Breast epithelium (tissue), 4 donors: ENCODE results near the gene WLS. TPM values are rescaled to one million over a fixed set of nuclear protein-coding genes. Genes with fewer than 3 reads are reported as not detected.

Experiments
- DNase-seq, 2 donors: peaks; one replicate each; pipeline ENCODE4 v3.0.0-alpha.2; 2019; ENCODE audit warnings: low spot score in 2 of 2
- H3K27ac ChIP-seq, 2 donors: fragments of 200-600 bp; sonication (generic) in 1 of 2; one replicate each; pipeline ENCODE4 v1.5.1; 2016 to 2019; ENCODE audit warnings: mild to moderate bottlenecking in 1 of 2
- H3K27me3 ChIP-seq, 2 donors: fragments of 200-600 bp; sonication (generic) in 1 of 2; one replicate each; pipeline versions ENCODE4 v1.5.1 to v1.6.0; 2017 to 2019; ENCODE audit warnings: control low read depth in 1 of 2, mild to moderate bottlenecking in 1 of 2
- H3K36me3 ChIP-seq: fragments of 200-600 bp; one replicate; pipeline ENCODE4 v1.5.1; 2019
- H3K4me1 ChIP-seq, 2 donors: fragments of 200-600 bp; sonication (generic); one replicate each; pipeline ENCODE4 v1.5.1; 2016 to 2019; ENCODE audit warnings: control low read depth in 1 of 2
- H3K4me3 ChIP-seq, 3 donors: fragments of 200-600 bp; sonication (generic); 1 replicate in 2 of 3; 2 replicates in 1 of 3; pipeline ENCODE4 v1.5.1; 2016 to 2019; ENCODE audit warnings: mild to moderate bottlenecking in 3 of 3, moderate library complexity in 2 of 3
- H3K9me3 ChIP-seq, 2 donors: fragments of 200-600 bp; sonication (generic) in 1 of 2; one replicate each; pipeline ENCODE4 v1.5.1; 2016 to 2019; ENCODE audit warnings: control low read depth in 1 of 2
- CTCF ChIP-seq, 3 donors: fragments of 450-650 bp; IDR thresholded peaks; one replicate each; pipeline ENCODE4 v1.5.1; 2016 to 2017; ENCODE audit warnings: antibody characterized with exemption in 3 of 3, mild to moderate bottlenecking in 3 of 3, moderate library complexity in 3 of 3
- POLR2A ChIP-seq: fragments of 450-650 bp; IDR thresholded peaks from one replicate; pipeline ENCODE4 v1.6.1; 2016; ENCODE audit warnings: antibody characterized with exemption, mild to moderate bottlenecking, moderate library complexity
- POLR2AphosphoS5 ChIP-seq, 3 donors: sonication (generic); formaldehyde crosslinking; IDR thresholded peaks; one replicate each; pipeline ENCODE4 v1.6.1; 2017; ENCODE audit warnings: antibody characterized with exemption in 3 of 3
- intact Hi-C: fragments of 100-400 bp; cut with DNase I; formaldehyde crosslinking; loops from one replicate; pipeline ENCODE4 v1.15.1; 2023; ENCODE audit warnings: low total_unique reads
- total RNA-seq, 3 donors: library from RNA; depleted of rRNA; stranded (reverse); fragments of >200 nt; gene quantifications; one replicate each; pipeline ENCODE4 v1.1.0, GENCODE V29; 2016

WLS gene
- total RNA-seq, 3 donors from 2014 or later = 61.9 to 76.3 (median 62.8) TPM

- Histone ChIP-seq H3K27ac (no peak overlapping the region), H3K36me3 (no peaks in the 10 kb centered on the region)
- intact Hi-C loops = no loop called here
These were observed 104.2 kb downstream of the WLS start for GRCh38 chr1:68128157-68128556.

GRCh38 chr1:68121536-68121935 is 110.8 kb downstream of the WLS start:
- H3K27ac ChIP-seq = peak overlapping the region; percentile 30 to 70
- DNase-seq = no peak
- intact Hi-C loops = no loop called here
- H3K4me3 ChIP-seq = no peak overlapping the region
- no peak for TF ChIP-seq POLR2AphosphoS5 (IDR thresholded peaks at IDR 0.05)
- H3K36me3 ChIP-seq = no peaks in the 10 kb centered on the region
- H3K9me3 ChIP-seq = no peaks in the 10 kb centered on the region
- H3K4me1 ChIP-seq = no peaks in the 10 kb centered on the region
- H3K27me3 ChIP-seq = no peaks in the 10 kb centered on the region

More at GRCh38 chr1:68128157-68128556, 104.2 kb downstream of the WLS start:
- Histone ChIP-seq H3K27me3 (no peaks in the 10 kb centered on the region), H3K4me1 (no peaks in the 10 kb centered on the region), H3K4me3 (no peak overlapping the region), H3K9me3 (no peaks in the 10 kb centered on the region)
- DNase-seq = no peak
- no peak for TF ChIP-seq POLR2A
- TF ChIP-seq CTCF (IDR thresholded peaks at IDR 0.05) = no peak
- TF ChIP-seq POLR2AphosphoS5 (IDR thresholded peaks at IDR 0.05) = no peak

- Histone ChIP-seq H3K36me3 (no peaks in the 10 kb centered on the region), H3K4me3 (no peak overlapping the region), H3K9me3 (no peaks in the 10 kb centered on the region), H3K4me1 (no peaks in the 10 kb centered on the region), H3K27me3 (no peaks in the 10 kb centered on the region), H3K27ac (peak overlapping the region; percentile 59 to 70)
- intact Hi-C loops = no loop called here
- TF ChIP-seq POLR2A (no peak), CTCF (IDR thresholded peaks at IDR 0.05) (peak; percentile 79 to 93 (median 90)), POLR2AphosphoS5 (IDR thresholded peaks at IDR 0.05) (peak in 2 of 3 donors; percentile 34 to 38)
- peak in 1 of 2 donors; percentile 59 for DNase-seq
These were observed 112.1 kb downstream of the WLS start for GRCh38 chr1:68120136-68120791.

- Histone ChIP-seq H3K27me3 (no peaks in the 10 kb centered on the region), H3K4me3 (no peak overlapping the region), H3K27ac (peak overlapping the region; percentile 59), H3K4me1 (no peaks in the 10 kb centered on the region), H3K9me3 (no peaks in the 10 kb centered on the region), H3K36me3 (no peaks in the 10 kb centered on the region)
- intact Hi-C loops = loop anchor here (5.0 kb wide), 1 partner anchor 228 kb away; no protein-coding TSS in a partner anchor
- DNase-seq = no peak
- TF ChIP-seq CTCF (IDR thresholded peaks at IDR 0.05) (no peak), POLR2AphosphoS5 (IDR thresholded peaks at IDR 0.05) (no peak), POLR2A (no peak)
These were observed 112.9 kb downstream of the WLS start for GRCh38 chr1:68119445-68119844.

GRCh38 chr1:68117416-68117815 is 114.9 kb downstream of the WLS start:
- DNase-seq = no peak
- no peak overlapping the region for H3K27ac ChIP-seq
- H3K36me3 ChIP-seq = no peaks in the 10 kb centered on the region
- no peaks in the 10 kb centered on the region for H3K27me3 ChIP-seq
- H3K4me1 ChIP-seq = no peaks in the 10 kb centered on the region
- intact Hi-C loops = loop anchor here (2.0 to 5.0 kb wide), 2 partner anchors 65 to 230 kb away; no protein-coding TSS in a partner anchor
- no peak overlapping the region for H3K4me3 ChIP-seq
- no peaks in the 10 kb centered on the region for H3K9me3 ChIP-seq
- TF ChIP-seq POLR2A (no peak), CTCF (IDR thresholded peaks at IDR 0.05) (no peak), POLR2AphosphoS5 (IDR thresholded peaks at IDR 0.05) (no peak)
